SK-N-SH (cell line): ENCODE measurements around the gene NEGR1. TPM values are rescaled to one million over a fixed set of nuclear protein-coding genes. Genes with fewer than 3 reads are reported as not detected.

Source experiments
- CTCF ChIA-PET: fragments of 300-600, 350-600 bp; formaldehyde crosslinking; extraction: SDS; loops from one replicate; lab custom pipeline; 2021; lab: Yijun Ruan, JAX
- POLR2A ChIA-PET: fragments of 350-600 bp; sonication (Branson Sonifier 250); formaldehyde crosslinking; extraction: SDS; loops from one replicate; lab custom pipeline; 2020; ENCODE audit warnings: antibody characterized with exemption, inconsistent platforms; lab: Yijun Ruan, JAX
- DNase-seq: peaks from one replicate; pipeline ENCODE4 v3.0.0; 2012
- H2AFZ ChIP-seq: fragments of 200-600 bp; sonication (generic); 2 replicates; pipeline ENCODE4 v1.8.1; 2016; ENCODE audit warnings: antibody characterized with exemption, mild to moderate bottlenecking, low read depth
- H3F3A ChIP-seq: fragments of 200-600 bp; sonication (generic); replicated peaks from 2 replicates; pipeline ENCODE3; 2016; ENCODE audit warnings: antibody characterized with exemption, mild to moderate bottlenecking; ENCODE audit not compliant: insufficient read depth
- H3K27ac ChIP-seq, 2 experiments: fragments of 200-500 bp in 1 of 2; fragments of 200-600 bp in 1 of 2; sonication (Bioruptor generic) in 1 of 2; sonication (generic), shearing (Covaris generic) in 1 of 2; 2 replicates each; pipeline versions ENCODE4 v1.5.1 to v1.6.1; 2014 to 2016; ENCODE audit warnings: low read depth in 2 of 2, inconsistent platforms in 1 of 2, low read length in 1 of 2, mild to moderate bottlenecking in 1 of 2, mixed read lengths in 1 of 2
- H3K27me3 ChIP-seq: fragments of 200-600 bp; sonication (generic), shearing (Covaris generic); 2 replicates; pipeline ENCODE4 v1.6.1; 2016; ENCODE audit warnings: mixed run types; ENCODE audit not compliant: insufficient read depth
- H3K36me3 ChIP-seq, 2 experiments: fragments of 200-500 bp in 1 of 2; fragments of 200-600 bp in 1 of 2; sonication (Bioruptor generic) in 1 of 2; sonication (generic) in 1 of 2; replicated peaks in 1 of 2; 2 replicates each; pipeline versions ENCODE3 to v1.5.1; 2014 to 2016; ENCODE audit warnings: low read length in 1 of 2, mild to moderate bottlenecking in 1 of 2; ENCODE audit not compliant: insufficient read depth in 2 of 2, control insufficient read depth in 1 of 2
- H3K4me1 ChIP-seq, 2 experiments: fragments of 200-500 bp in 1 of 2; fragments of 200-600 bp in 1 of 2; sonication (Bioruptor generic) in 1 of 2; sonication (generic), shearing (Covaris generic) in 1 of 2; 2 replicates each; pipeline versions ENCODE4 v1.5.1 to v1.6.1; 2014 to 2016; ENCODE audit warnings: low read depth in 1 of 2, low read length in 1 of 2, mixed run types in 1 of 2; ENCODE audit not compliant: insufficient read depth in 2 of 2, control insufficient read depth in 1 of 2
- H3K4me2 ChIP-seq: fragments of 200-600 bp; sonication (generic), shearing (Covaris generic); 2 replicates; pipeline ENCODE4 v1.6.1; 2017; ENCODE audit warnings: mixed run types
- H3K4me3 ChIP-seq, 2 experiments: fragments of 200-500 bp in 1 of 2; fragments of 200-600 bp in 1 of 2; sonication (Bioruptor generic) in 1 of 2; sonication (generic), shearing (Covaris generic) in 1 of 2; 2 replicates each; pipeline versions ENCODE4 v1.5.1 to v1.8.1; 2014 to 2016; ENCODE audit warnings: low read depth in 2 of 2, inconsistent platforms in 1 of 2, low read length in 1 of 2, mild to moderate bottlenecking in 1 of 2, mixed read lengths in 1 of 2, moderate library complexity in 1 of 2
- H3K79me2 ChIP-seq: fragments of 200-600 bp; sonication (generic); 2 replicates; pipeline ENCODE4 v1.8.1; 2017; ENCODE audit warnings: mild to moderate bottlenecking; ENCODE audit not compliant: insufficient read depth
- H3K9ac ChIP-seq: fragments of 200-600 bp; sonication (generic); 2 replicates; pipeline ENCODE4 v1.6.1; 2017; ENCODE audit warnings: mixed run types
- H3K9me2 ChIP-seq: fragments of 200-600 bp; sonication (generic); 2 replicates; pipeline ENCODE4 v1.6.1; 2017; ENCODE audit warnings: mixed run types
- H3K9me3 ChIP-seq: fragments of 200-600 bp; sonication (generic); 2 replicates; pipeline ENCODE4 v1.6.1; 2017; ENCODE audit warnings: mixed run types, mild to moderate bottlenecking, moderate library complexity
- H4K20me1 ChIP-seq: fragments of 200-600 bp; sonication (generic); 2 replicates; pipeline ENCODE4 v1.6.1; 2017; ENCODE audit warnings: mild to moderate bottlenecking, mixed run types; ENCODE audit not compliant: insufficient read depth
- EZH2phosphoT487 ChIP-seq: fragments of 200-600 bp; sonication (generic); IDR thresholded peaks from 2 replicates; pipeline ENCODE4 v1.6.1; 2017; ENCODE audit warnings: low read depth, mixed run types, mild to moderate bottlenecking, antibody characterized with exemption, moderate library complexity, borderline replicate concordance
- FOSL2 ChIP-seq: IDR thresholded peaks from 2 replicates; pipeline ENCODE4 v1.4.0; 2012; ENCODE audit warnings: low read depth, mild to moderate bottlenecking, moderate library complexity, borderline replicate concordance
- FOXJ3 ChIP-seq: sonication (generic); formaldehyde crosslinking; IDR thresholded peaks from 2 replicates; pipeline ENCODE4 v1.5.1; 2020; ENCODE audit warnings: mild to moderate bottlenecking, missing genetic modification reagents
- FOXM1 ChIP-seq: IDR thresholded peaks from 2 replicates; pipeline ENCODE4 v1.4.0; 2012; ENCODE audit warnings: low read depth, mild to moderate bottlenecking
- GATA2 ChIP-seq: sonication (generic); formaldehyde crosslinking; IDR thresholded peaks from 2 replicates; pipeline ENCODE4 v1.5.0; 2020; ENCODE audit warnings: mild to moderate bottlenecking, missing genetic modification reagents
- JUND ChIP-seq: IDR thresholded peaks from 2 replicates; pipeline ENCODE4 v1.4.0; 2012
- MEF2A ChIP-seq: IDR thresholded peaks from 2 replicates; pipeline ENCODE4 v1.4.0; 2012; ENCODE audit warnings: low read depth, borderline replicate concordance
- MXI1 ChIP-seq: IDR thresholded peaks from 2 replicates; pipeline ENCODE4 v1.6.1; 2012; ENCODE audit warnings: mild to moderate bottlenecking, low read depth, low read length, improper control_type of control experiment
- NRF1 ChIP-seq: IDR thresholded peaks from 2 replicates; pipeline ENCODE4 v1.6.1; 2012; ENCODE audit warnings: low read depth, mild to moderate bottlenecking, low read length
- POLR2AphosphoS5 ChIP-seq: IDR thresholded peaks from 2 replicates; pipeline ENCODE4 v1.6.1; 2012; ENCODE audit warnings: low read depth, low read length
- RAD21 ChIP-seq: IDR thresholded peaks from 2 replicates; pipeline ENCODE4 v1.6.1; 2012; ENCODE audit warnings: mild to moderate bottlenecking, low read length
- RFX5 ChIP-seq: IDR thresholded peaks from 2 replicates; pipeline ENCODE4 v1.6.1; 2012; ENCODE audit warnings: mild to moderate bottlenecking, improper control_type of control experiment, low read length
- RXRA ChIP-seq: IDR thresholded peaks from 2 replicates; pipeline ENCODE4 v1.4.0; 2012; ENCODE audit warnings: low read depth, mild to moderate bottlenecking, borderline replicate concordance
- SIN3A ChIP-seq: IDR thresholded peaks from 2 replicates; pipeline ENCODE4 v1.6.1; 2012; ENCODE audit warnings: low read depth, mild to moderate bottlenecking, low read length, moderate library complexity, borderline replicate concordance
- TCF12 ChIP-seq: IDR thresholded peaks from 2 replicates; pipeline ENCODE4 v1.4.0; 2012
- YY1 ChIP-seq: IDR thresholded peaks from 2 replicates; pipeline ENCODE4 v1.4.0; 2012; ENCODE audit warnings: low read depth, mild to moderate bottlenecking
- WGBS: methylation state at CpG from one replicate; pipeline ENCODE4 v1.1.6; 2017; ENCODE audit warnings: low lambda C conversion rate; 5-methylcytosine and 5-hydroxymethylcytosine counted together
- polyA plus RNA-seq, 3 experiments: library from polyadenylated mRNA; depleted of rRNA; stranded (reverse); fragments of >200 nt; gene quantifications; 2 replicates each; pipeline ENCODE4 v1.2.3, GENCODE V29; 2012
- TF ChIP-seq, protein P1 (sequence below): IDR thresholded peaks from 2 replicates; pipeline ENCODE4; 2012
- TF ChIP-seq, protein P2 (sequence below): fragments of 150-350 bp; IDR thresholded peaks from 2 replicates; pipeline ENCODE4 v1.6.1; 2016; ENCODE audit warnings: mild to moderate bottlenecking, low read depth, low read length
- TF ChIP-seq, protein P3 (sequence below): IDR thresholded peaks from 2 replicates; pipeline ENCODE4 v1.4.0; 2012; ENCODE audit warnings: low read depth
- TF ChIP-seq, protein P4 (sequence below): IDR thresholded peaks from 2 replicates; pipeline ENCODE4 v1.4.0; 2012; ENCODE audit warnings: low read depth, borderline replicate concordance
- TF ChIP-seq, protein P5 (sequence below): fragments of 150-350 bp; IDR thresholded peaks from 2 replicates; pipeline ENCODE4 v1.6.1; 2017; ENCODE audit warnings: antibody characterized with exemption, low read length, low read depth, borderline replicate concordance
- TF ChIP-seq, protein P6 (sequence below): IDR thresholded peaks from 2 replicates; pipeline ENCODE4 v1.4.0; 2012; ENCODE audit warnings: low read depth, borderline replicate concordance

The NEGR1 gene
- polyA plus RNA-seq, 1 of the 3 experiments (the other 2 are of a cell fraction) = 0.21 TPM

DNA sequence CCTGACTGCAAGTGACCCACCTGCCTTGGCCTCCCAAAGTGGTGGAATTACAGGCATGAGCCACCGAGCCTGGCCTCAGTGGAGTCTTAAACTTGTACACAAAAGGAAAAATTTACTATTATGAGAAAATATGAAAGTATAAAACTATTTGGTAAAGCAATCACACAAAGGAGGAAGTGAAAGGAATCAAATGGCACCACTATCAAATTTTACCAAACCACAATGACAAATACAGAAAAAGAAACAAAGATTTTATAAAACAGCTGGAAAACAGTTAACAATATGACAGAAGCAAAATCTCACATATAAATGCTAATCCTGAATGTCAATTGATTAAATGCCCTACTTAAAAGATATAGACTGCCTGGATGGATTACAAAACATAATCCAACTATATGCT lies 42.1 kb upstream of the NEGR1 start:
- Histone ChIP-seq H3K27me3 (no peaks in the 10 kb centered on the region), H4K20me1 (no peaks in the 10 kb centered on the region), H3F3A (no peaks in the 10 kb centered on the region), H3K9me3 (no peaks in the 10 kb centered on the region), H3K36me3 (no peaks in the 10 kb centered on the region), H3K9ac (no peak overlapping the region), H3K79me2 (no peaks in the 10 kb centered on the region), H2AFZ (no peak overlapping the region), H3K4me3 (no peak overlapping the region), H3K4me1 (no peaks in the 10 kb centered on the region), H3K4me2 (no peak overlapping the region), H3K9me2 (no peaks in the 10 kb centered on the region), H3K27ac (no peak overlapping the region)
- TF ChIP-seq, protein P1, sequence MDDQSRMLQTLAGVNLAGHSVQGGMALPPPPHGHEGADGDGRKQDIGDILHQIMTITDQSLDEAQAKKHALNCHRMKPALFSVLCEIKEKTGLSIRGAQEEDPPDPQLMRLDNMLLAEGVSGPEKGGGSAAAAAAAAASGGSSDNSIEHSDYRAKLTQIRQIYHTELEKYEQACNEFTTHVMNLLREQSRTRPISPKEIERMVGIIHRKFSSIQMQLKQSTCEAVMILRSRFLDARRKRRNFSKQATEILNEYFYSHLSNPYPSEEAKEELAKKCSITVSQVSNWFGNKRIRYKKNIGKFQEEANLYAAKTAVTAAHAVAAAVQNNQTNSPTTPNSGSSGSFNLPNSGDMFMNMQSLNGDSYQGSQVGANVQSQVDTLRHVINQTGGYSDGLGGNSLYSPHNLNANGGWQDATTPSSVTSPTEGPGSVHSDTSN = no peak
- TF ChIP-seq NRF1 (no peak), RFX5 (no peak), EZH2phosphoT487 (no peak), YY1 (no peak), JUND (no peak), MEF2A (no peak), FOXJ3 (no peak), FOXM1 (no peak), FOSL2 (no peak), RXRA (no peak)
- TF ChIP-seq, protein P2, sequence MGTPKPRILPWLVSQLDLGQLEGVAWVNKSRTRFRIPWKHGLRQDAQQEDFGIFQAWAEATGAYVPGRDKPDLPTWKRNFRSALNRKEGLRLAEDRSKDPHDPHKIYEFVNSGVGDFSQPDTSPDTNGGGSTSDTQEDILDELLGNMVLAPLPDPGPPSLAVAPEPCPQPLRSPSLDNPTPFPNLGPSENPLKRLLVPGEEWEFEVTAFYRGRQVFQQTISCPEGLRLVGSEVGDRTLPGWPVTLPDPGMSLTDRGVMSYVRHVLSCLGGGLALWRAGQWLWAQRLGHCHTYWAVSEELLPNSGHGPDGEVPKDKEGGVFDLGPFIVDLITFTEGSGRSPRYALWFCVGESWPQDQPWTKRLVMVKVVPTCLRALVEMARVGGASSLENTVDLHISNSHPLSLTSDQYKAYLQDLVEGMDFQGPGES = no peak
- TF ChIP-seq, protein P3, sequence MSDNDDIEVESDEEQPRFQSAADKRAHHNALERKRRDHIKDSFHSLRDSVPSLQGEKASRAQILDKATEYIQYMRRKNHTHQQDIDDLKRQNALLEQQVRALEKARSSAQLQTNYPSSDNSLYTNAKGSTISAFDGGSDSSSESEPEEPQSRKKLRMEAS = no peak
- TF ChIP-seq, protein P4, sequence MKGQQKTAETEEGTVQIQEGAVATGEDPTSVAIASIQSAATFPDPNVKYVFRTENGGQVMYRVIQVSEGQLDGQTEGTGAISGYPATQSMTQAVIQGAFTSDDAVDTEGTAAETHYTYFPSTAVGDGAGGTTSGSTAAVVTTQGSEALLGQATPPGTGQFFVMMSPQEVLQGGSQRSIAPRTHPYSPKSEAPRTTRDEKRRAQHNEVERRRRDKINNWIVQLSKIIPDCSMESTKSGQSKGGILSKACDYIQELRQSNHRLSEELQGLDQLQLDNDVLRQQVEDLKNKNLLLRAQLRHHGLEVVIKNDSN = no peak
- no CpG with 5 or more reads among the region's 1 CpG for WGBS
- POLR2A ChIA-PET = no interaction called here
- CTCF ChIA-PET = no interaction called here
- no peak for DNase-seq

DNA sequence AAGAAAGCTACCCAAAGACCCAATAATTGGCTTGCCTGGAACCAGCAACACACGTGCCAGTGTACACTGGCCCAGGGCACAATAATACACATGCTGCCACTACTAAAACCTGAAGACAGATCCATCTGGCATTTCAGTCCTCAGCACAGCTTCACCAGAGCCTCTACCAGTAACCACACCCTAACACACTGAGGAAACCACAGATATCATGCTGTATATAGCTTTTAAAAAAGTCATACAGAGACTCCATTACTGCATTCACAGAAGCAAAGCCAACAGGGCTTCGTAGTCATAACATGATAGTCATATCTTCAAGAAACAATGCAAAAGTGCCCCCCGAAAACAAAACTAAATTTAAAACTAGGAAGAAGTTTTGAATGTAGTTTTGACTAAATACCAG lies 40.6 kb upstream of the NEGR1 start:
- H3K9ac ChIP-seq = no peak overlapping the region
- WGBS = no CpG with 5 or more reads among the region's 3 CpGs
- H2AFZ ChIP-seq = no peak overlapping the region
- H3K4me2 ChIP-seq = no peak overlapping the region
- H3K27ac ChIP-seq = no peak overlapping the region
- H3K36me3 ChIP-seq = no peaks in the 10 kb centered on the region
- no peaks in the 10 kb centered on the region for H3K9me2 ChIP-seq
- H3K9me3 ChIP-seq = no peaks in the 10 kb centered on the region
- no peaks in the 10 kb centered on the region for H3K79me2 ChIP-seq
- ChIA-PET CTCF (no interaction called here), POLR2A (no interaction called here)
- H3K4me3 ChIP-seq = no peak overlapping the region
- no peaks in the 10 kb centered on the region for H3K4me1 ChIP-seq
- no peaks in the 10 kb centered on the region for H3F3A ChIP-seq
- no peaks in the 10 kb centered on the region for H3K27me3 ChIP-seq
- DNase-seq = no peak
- H4K20me1 ChIP-seq = no peaks in the 10 kb centered on the region
- TF ChIP-seq, protein P5, sequence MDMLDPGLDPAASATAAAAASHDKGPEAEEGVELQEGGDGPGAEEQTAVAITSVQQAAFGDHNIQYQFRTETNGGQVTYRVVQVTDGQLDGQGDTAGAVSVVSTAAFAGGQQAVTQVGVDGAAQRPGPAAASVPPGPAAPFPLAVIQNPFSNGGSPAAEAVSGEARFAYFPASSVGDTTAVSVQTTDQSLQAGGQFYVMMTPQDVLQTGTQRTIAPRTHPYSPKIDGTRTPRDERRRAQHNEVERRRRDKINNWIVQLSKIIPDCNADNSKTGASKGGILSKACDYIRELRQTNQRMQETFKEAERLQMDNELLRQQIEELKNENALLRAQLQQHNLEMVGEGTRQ = no peak
- TF ChIP-seq, protein P3 = no peak
- TF ChIP-seq RAD21 (no peak), GATA2 (CRISPR knock-in tag) (no peak), TCF12 (no peak), FOXM1 (no peak), FOXJ3 (no peak), RXRA (no peak), POLR2AphosphoS5 (no peak), MXI1 (no peak), SIN3A (no peak)
- TF ChIP-seq, protein P4 = no peak
- TF ChIP-seq, protein P6, sequence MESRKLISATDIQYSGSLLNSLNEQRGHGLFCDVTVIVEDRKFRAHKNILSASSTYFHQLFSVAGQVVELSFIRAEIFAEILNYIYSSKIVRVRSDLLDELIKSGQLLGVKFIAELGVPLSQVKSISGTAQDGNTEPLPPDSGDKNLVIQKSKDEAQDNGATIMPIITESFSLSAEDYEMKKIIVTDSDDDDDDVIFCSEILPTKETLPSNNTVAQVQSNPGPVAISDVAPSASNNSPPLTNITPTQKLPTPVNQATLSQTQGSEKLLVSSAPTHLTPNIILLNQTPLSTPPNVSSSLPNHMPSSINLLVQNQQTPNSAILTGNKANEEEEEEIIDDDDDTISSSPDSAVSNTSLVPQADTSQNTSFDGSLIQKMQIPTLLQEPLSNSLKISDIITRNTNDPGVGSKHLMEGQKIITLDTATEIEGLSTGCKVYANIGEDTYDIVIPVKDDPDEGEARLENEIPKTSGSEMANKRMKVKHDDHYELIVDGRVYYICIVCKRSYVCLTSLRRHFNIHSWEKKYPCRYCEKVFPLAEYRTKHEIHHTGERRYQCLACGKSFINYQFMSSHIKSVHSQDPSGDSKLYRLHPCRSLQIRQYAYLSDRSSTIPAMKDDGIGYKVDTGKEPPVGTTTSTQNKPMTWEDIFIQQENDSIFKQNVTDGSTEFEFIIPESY = no peak
